ENCODE data around the gene ABCC6.

- TF ChIP-seq NR2C2 (CRISPR knock-in tag; IDR thresholded peaks at IDR 0.05; ENCODE audit: borderline replicate concordance) (no peak), SRF (IDR thresholded peaks at IDR 0.05; ENCODE audit: low read depth, low read length) (no peak), RFX5 (IDR thresholded peaks at IDR 0.05; ENCODE audit: low read depth, low read length) (no peak), ZBTB3 (CRISPR knock-in tag; IDR thresholded peaks at IDR 0.05; ENCODE audit: borderline replicate concordance, low read depth) (no peak), CTCF (CRISPR knock-in tag; IDR thresholded peaks at IDR 0.05) (no peak), EP300 (IDR thresholded peaks at IDR 0.05; ENCODE audit: low read depth in 2 of 2, low read length in 2 of 2) (no peak), EP300 (CRISPR knock-in tag; IDR thresholded peaks at IDR 0.05; ENCODE audit: borderline replicate concordance) (no peak), REST (IDR thresholded peaks at IDR 0.05; ENCODE audit: borderline replicate concordance in 1 of 2, low read depth in 1 of 2, low read length in 2 of 2) (no peak), ZNF546 (CRISPR knock-in tag; conservative IDR thresholded peaks at IDR 0.05) (no peak), ZBTB33 (CRISPR knock-in tag; IDR thresholded peaks at IDR 0.05) (peak; percentile 61; the same call in 1 of the 2 replicates), KDM4B (CRISPR knock-in tag; IDR thresholded peaks at IDR 0.05) (no peak), ZNF317 (CRISPR knock-in tag; IDR thresholded peaks at IDR 0.05) (no peak), ZFX (CRISPR knock-in tag; IDR thresholded peaks at IDR 0.05; ENCODE audit: low read depth) (0 out of 2 replicates have a peak, but pooled peaks have one; percentile 19)
These were observed 75.8 kb downstream of the ABCC6 start for GRCh38 chr16:16147316-16147999.

Measured in HepG2 (cell line).